SKM-1 (cell line): ENCODE results near the gene INKA1.
"Not testable (repeated sequence)": the region's sequence is repeated elsewhere in the genome, so short reads cannot be mapped to it uniquely, and the experiment has no call there.

Experiments used
- DNase-seq: peaks from one replicate; lab custom pipeline; 2025; ENCODE audit not compliant: unreplicated experiment; lab: John Stamatoyannopoulos, UW

Gene INKA1

GRCh38 chr3:49802719-49803464, at the start of gene INKA1:
INKA1 (plus strand) TSS chr3:49803261; CDS start chr3:49803393, 132 bp downstream.
- DNase-seq: peak; percentile 52

DNA sequence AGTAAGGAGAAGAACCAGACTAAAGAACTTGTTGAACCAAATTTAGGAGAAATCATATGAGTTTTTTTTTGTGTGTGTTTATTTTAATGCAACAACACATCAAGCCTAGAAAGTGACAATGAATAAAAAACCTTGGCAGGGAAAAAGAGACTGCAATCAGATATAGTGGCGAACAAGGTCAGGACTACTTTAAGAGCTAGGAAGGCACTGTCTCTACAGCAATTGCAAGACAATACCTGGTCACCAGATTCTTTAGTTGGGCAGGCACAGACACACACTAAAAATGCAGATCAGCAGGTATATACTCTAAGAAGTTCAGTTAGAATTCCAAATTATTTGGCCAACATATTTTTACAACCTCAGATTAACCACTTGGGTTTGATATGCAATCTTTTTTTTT, 48.5 kb upstream of the INKA1 start:
- no peak for DNase-seq

DNA sequence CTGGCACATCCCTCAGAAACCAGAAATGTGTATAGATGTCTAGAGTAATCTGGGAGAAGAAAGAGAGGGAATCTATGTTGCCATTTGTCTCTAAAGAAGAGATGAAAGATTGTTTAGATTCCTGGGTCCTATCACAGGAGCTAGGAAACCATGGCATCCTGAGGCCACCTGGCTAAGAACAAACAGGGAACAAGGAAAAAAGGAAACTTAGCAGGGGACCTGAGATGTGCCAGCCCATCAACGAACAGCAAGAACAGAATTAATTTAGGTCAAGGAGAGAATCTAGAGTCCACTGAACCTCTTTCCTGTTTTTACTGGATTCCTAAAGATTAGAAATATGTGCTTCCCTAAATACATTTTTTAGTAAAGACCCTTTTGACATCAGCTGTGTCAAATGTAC, 47.0 kb upstream of the INKA1 start:
- no peak for DNase-seq

- no peak for DNase-seq
These were observed 45.9 kb upstream of the INKA1 start for GRCh38 chr3:49757197-49757596.

- DNase-seq: no peak
These were observed 43.8 kb upstream of the INKA1 start for GRCh38 chr3:49759226-49759625.

DNA sequence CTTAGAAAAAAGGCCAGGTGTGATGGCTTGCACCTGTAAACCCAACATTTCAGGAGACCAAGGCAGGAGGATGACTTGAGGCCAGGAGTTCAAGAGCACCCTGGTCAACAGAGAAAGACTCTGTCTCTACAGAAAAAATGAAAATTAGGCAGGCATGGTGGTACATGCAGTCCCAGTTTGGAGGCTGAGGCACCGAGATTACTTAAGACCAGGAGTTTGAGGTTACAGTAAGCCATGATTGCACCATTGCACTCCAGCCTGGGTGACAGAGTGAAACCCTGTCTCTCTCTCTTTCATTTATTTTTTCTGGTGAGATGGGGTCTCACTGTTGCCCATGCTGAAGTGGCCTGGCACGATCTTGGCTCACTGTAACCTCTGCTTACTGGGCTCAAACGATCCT, 41.4 kb upstream of the INKA1 start:
- DNase-seq: no peak

DNA sequence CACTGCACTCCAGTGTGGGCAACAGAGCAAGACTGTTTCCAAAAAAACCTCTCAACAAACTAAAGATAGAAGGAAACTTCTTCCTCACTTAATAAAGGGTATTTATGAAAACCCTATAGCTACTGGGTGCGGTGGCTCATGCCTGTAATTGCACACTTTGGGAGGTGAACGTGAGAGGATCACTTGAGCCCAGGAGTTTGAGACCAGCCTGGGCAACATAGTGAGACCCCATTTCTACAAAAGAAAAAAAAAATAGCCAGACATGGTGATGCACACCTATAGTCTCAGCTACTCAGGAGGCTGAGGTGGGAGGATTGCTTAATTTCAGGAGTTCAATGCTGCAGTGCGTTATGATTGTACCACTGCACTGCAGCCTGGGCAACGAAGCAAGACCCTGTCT, 39.1 kb upstream of the INKA1 start:
- DNase-seq: no peak

- no peak for DNase-seq
These were observed 33.7 kb upstream of the INKA1 start for GRCh38 chr3:49769286-49769915.

GRCh38 chr3:49769926-49770325, 33.1 kb upstream of the INKA1 start:
- no peak for DNase-seq

DNA sequence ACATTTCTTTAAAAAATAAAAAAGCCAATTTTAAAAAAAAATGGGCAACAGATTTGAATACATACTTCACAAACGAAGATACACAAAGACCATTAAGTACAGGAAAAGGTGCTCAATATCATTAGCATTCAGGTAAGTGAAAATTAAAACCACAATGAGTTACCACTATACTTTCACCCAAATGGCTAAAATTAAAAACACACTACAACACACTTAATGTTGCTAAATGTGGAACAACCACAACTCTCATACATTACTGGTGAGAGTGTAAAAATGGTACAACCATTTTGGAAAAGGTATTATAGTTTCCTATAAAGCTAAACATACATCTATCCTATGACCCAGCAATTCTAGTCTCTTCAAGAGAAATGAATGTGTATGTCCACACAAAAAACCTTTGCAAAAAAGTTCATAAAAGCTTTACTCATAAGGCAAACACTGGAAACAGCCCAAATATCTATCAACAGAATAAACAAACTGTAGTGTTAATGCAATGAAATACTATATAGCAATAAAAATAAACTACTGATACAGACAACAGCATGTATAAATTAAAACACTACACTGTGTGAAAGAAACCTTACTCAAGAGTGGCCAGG, 31.6 kb upstream of the INKA1 start:
- no peak for DNase-seq

DNA sequence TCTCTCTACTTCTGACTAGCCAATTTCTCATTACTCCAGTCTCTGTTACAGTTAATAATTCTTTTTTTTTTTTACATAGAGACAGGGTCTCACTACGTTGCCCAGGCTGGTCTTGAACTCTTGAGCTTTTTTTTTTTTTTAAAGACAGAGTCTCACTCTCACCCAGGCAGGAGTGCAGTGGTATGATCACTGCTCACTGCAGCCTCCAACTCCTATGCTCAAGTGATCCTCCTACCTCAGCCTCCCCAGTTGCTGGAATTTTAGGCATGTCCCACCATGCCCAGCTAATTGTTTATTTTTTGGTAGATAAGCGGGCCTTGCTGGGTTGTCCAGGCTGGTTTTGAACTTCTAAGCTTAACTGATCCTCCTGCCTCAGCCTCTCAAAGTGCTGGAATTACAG, 30.4 kb upstream of the INKA1 start:
- no peak for DNase-seq

DNA sequence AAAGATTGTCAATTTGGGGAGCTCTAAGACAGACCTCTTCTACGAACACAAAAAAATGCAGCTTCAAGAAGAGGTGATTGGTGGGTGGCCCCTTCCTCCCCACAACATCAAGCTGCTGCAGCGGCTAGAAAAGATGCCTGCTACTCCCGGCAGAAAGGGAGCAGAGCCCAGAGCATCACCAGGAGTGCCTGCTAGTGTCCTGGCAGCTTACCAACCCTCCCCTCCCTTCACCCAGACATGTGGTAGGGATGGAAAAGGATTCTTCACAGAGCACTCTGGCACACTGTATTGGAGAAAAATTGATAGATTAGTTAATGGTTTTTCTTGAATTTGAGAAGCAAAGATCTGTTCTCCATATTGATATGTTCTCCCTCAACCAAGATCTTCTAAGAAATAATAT, 27.5 kb upstream of the INKA1 start:
- DNase-seq: no peak

- not testable (repeated sequence) for DNase-seq
These were observed 27.0 kb upstream of the INKA1 start for GRCh38 chr3:49776101-49776500.

- DNase-seq: no peak
These were observed 23.5 kb upstream of the INKA1 start for GRCh38 chr3:49779358-49780079.

GRCh38 chr3:49780080-49780974, 22.7 kb upstream of the INKA1 start:
- no peak for DNase-seq

DNA sequence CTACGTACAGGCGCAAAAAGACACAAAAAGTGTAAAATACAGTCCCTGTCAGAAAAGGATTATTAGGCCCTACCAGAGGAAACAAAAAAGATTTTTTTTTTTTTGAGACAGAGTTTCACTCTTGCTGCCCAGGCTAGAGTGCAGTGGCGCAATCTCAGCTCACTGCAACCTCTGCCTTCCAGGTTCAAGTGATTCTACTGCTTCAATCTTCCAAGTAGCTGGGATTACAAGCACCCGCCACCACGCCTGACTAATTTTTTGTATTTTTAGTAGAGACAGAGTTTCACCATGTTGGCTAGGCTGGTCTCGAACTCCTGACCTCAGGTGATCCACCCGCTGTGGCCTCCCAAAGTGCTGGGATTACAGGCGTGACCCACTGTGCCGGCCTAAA, 22.1 kb upstream of the INKA1 start:
- DNase-seq: not testable (repeated sequence)

DNA sequence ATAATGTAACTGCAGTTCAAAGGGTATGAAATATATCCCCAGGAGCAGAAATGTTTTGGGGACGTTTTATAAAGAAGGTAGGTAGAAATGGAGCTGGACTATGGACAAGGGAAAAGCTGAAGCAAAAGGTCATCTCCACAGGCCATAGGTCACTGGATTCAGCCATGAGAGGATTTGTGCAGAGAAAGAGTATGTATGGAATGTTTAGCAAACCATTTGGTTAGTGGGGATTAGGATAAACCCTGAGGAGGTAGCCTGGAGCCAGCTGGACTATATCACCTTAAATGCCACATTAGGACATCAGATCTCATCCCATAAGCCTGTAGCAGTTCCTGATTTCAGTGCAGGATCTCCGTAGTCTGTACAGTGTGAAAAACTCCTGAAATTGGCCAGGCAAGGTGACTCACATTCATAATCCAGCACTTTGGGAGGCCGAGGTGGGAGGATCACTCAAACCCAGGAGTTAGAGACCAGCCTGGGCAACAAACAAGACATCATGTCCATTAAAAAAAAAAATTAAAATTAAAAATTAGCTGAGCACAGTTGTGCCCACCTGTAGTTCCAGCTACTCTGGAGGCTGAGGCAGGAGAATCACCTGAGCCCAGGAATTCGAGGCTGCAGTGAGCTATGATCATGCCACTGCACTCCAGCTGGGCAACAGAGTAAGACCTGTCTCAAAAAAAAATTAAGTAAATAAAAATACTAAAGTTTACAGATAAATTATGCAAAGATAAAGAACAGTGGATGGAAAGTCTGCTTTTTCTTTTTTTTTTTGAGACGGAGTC, 21.5 kb upstream of the INKA1 start:
- no peak for DNase-seq

GRCh38 chr3:49782277-49782676, 20.8 kb upstream of the INKA1 start:
- DNase-seq: not testable (repeated sequence)

- no peak for DNase-seq
These were observed 17.3 kb upstream of the INKA1 start for GRCh38 chr3:49785565-49786356.
